SJSA1 (cell line): ENCODE data around the gene ROMO1. TPM values are rescaled to one million over a fixed set of nuclear protein-coding genes. Genes with fewer than 3 reads are reported as not detected.
A peak's percentile ranks its signal among the peaks of the same experiment; 100 is the strongest.
"Not testable (repeated sequence)": the region's sequence is repeated elsewhere in the genome, so short reads cannot be mapped to it uniquely, and the experiment has no call there.

Experiments
- DNase-seq, 2 experiments: peaks; one replicate each; pipeline ENCODE4 v3.0.0-alpha.2; 2015 to 2020; ENCODE audit warnings: low spot score in 2 of 2, low read depth in 1 of 2
- H3K27ac ChIP-seq: fragments of 250-450 bp; sonication (Bioruptor Pico); 2 replicates; pipeline ENCODE4 v1.5.1; 2020; ENCODE audit warnings: mild to moderate bottlenecking, moderate library complexity
- H3K27me3 ChIP-seq: fragments of 250-450 bp; sonication (Bioruptor Pico); replicated peaks from 2 replicates; pipeline ENCODE4 v1.5.1; 2020; ENCODE audit warnings: mild to moderate bottlenecking, moderate library complexity
- H3K36me3 ChIP-seq: fragments of 250-450 bp; sonication (Bioruptor Pico); 2 replicates; pipeline ENCODE4 v1.5.1; 2020; ENCODE audit warnings: mild to moderate bottlenecking
- H3K4me1 ChIP-seq: fragments of 250-450 bp; sonication (Bioruptor Pico); replicated peaks from 2 replicates; pipeline ENCODE4 v1.6.1; 2021; ENCODE audit warnings: mild to moderate bottlenecking
- H3K4me3 ChIP-seq: fragments of 250-450 bp; sonication (Bioruptor Pico); 2 replicates; pipeline ENCODE4 v1.5.1; 2020; ENCODE audit warnings: mild to moderate bottlenecking
- H3K9me3 ChIP-seq: fragments of 250-450 bp; sonication (Bioruptor Pico); replicated peaks from 2 replicates; pipeline ENCODE4 v1.5.1; 2020; ENCODE audit warnings: mild to moderate bottlenecking
- total RNA-seq: library from RNA; depleted of rRNA; stranded (reverse); fragments of >200 nt; shearing (Covaris generic); gene quantifications from 2 replicates; pipeline ENCODE4 v1.2.3, GENCODE V29; 2014

The ROMO1 gene
- total RNA-seq, 1 experiment from 2014 or later: 288 TPM

DNA sequence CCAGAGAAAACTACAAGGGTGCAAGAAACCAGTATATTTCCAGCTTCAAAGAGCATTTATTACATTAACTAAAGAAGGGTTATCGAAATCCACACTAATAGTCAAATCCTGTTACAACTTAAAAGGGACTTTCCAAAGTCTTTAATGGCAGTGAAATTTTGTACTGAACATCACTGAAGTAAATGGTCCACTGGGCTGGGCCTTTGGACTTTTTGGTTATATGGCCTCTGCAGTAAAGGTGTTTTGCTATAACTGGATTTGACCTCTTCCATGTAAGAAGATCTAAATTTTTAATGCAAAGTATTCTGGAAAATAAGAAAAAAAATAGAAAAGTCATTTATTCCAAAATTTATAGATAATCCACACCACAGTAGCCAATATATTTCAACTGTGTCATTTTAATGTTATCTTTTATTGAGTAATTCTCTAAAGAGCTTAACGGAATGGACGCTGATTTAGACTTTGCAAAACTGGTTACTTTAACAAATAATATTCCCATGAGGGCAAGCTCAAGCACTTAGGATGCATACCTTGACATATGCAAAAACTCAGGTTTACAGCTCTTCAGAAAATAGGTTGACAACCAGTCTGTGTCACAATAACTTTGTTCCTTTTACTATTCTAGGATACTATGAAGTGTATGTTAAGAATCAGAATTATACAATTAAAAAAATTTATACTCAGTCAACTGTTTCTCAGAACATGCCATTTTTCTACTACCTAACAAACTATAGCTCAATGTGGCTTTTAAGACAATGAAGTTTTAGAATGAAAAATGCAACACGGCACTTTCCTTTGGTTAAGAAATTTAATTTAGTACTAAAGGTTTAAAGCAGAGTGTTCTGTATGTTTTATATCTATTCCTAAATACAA lies 35.8 kb downstream of the ROMO1 start:
- H3K4me1 ChIP-seq: no peaks in the 10 kb centered on the region
- no peaks in the 10 kb centered on the region for H3K9me3 ChIP-seq
- H3K27ac ChIP-seq: no peak overlapping the region
- H3K36me3 ChIP-seq: peaks cover 100% of the 10 kb centered on the region
- H3K27me3 ChIP-seq: no peaks in the 10 kb centered on the region
- H3K4me3 ChIP-seq: no peak overlapping the region
- no peak for DNase-seq

DNA sequence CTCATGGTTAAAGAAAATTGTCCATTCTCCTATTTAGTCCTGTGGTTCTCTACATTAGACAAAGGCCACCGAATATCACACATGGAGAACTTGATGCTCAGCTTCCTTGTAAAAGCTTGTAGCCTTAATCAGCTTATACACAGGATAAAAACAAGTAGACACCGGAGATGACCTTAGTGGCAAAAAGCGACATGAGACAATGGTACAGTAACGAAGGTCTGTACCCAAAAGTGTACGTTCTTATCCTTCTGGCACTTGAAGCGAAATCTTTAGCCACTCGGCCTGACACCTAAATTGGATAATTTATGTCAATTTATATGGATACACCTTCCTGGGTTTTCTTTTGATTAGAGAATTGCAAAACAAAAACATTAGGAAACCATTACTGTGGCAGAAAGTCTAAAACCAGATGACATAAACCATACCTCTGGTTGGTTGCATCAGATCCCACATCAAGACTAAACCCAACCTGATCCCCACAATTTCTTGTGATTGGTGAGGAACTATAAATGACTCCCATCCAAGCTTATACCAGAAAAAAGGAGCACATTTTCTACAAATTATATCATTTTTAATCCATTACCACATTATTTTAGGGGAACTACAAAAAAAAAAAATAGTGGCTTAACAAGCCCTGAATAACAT lies 36.7 kb downstream of the ROMO1 start:
- no peak for DNase-seq
- Histone ChIP-seq H3K9me3 (no peaks in the 10 kb centered on the region), H3K4me3 (no peak overlapping the region), H3K27ac (no peak overlapping the region), H3K4me1 (peaks cover 5% of the 10 kb centered on the region; the same call in 1 of the 2 replicates), H3K36me3 (peaks cover 100% of the 10 kb centered on the region), H3K27me3 (no peaks in the 10 kb centered on the region)

DNA sequence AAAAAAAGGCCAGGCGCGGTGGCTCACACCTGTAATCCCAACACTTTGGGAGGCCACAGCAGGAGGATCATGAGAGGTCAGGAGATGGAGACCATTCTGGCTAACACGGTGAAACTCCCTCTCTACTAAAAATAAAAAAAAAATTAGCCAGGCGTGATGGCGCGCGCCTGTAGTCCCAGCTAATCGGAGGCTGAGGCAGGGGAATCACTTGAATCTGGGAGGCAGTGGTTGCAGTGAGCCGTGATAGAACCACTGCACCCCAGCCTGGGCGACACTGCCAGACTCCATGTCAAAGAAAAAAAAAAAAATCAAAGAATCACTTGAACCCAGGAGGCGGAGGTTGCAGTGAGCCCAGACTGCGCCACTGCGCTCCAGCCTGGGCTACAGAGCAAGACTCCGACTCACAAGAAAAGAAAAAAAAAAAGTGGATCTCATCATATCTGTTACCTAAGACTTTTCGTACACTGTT lies 38.7 kb downstream of the ROMO1 start:
- no peak for DNase-seq
- Histone ChIP-seq H3K4me3 (no peak overlapping the region), H3K36me3 (peaks cover 91% of the 10 kb centered on the region), H3K4me1 (peaks cover 5% of the 10 kb centered on the region; the same call in 1 of the 2 replicates), H3K27ac (no peak overlapping the region), H3K27me3 (no peaks in the 10 kb centered on the region), H3K9me3 (no peaks in the 10 kb centered on the region)

DNA sequence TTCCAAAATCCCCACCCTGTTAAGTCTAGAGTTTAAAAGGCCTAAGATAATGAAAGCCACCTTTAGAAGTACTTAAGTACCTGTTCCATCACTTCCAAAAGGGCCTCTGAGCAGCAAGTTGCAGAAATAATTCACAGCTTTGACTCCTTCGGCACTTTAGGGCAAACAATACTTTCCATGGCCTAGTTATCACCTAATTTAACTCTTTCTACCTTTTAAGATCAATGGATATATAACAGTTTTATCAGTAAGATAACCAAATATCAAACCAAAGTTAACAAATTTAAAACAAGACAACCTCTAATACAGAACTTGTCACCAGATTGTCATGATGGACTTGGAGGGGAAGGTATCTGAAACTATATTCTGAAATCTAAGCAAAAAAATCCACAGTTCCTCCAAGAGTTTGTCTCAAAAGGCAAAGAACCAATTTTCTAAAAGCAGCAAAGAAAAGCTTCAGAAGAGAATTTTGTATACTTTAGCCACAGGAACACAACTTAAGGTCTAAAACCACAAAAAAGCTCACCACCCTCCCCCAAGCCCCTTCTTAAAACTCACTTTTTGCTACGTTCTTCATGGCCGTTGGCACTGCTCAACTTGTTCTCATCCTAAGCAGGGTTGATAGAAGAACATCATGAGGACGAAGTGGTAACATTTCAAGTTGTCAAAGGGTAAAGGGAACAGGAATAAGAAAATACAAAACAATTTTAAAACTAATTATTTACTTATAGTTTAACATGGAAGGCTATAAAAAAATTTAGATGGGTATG lies 39.4 kb downstream of the ROMO1 start:
- Histone ChIP-seq H3K27me3 (no peaks in the 10 kb centered on the region), H3K4me1 (peaks cover 12% of the 10 kb centered on the region), H3K4me3 (no peak overlapping the region), H3K36me3 (peaks cover 84% of the 10 kb centered on the region), H3K9me3 (no peaks in the 10 kb centered on the region), H3K27ac (no peak overlapping the region)
- no peak for DNase-seq

DNA sequence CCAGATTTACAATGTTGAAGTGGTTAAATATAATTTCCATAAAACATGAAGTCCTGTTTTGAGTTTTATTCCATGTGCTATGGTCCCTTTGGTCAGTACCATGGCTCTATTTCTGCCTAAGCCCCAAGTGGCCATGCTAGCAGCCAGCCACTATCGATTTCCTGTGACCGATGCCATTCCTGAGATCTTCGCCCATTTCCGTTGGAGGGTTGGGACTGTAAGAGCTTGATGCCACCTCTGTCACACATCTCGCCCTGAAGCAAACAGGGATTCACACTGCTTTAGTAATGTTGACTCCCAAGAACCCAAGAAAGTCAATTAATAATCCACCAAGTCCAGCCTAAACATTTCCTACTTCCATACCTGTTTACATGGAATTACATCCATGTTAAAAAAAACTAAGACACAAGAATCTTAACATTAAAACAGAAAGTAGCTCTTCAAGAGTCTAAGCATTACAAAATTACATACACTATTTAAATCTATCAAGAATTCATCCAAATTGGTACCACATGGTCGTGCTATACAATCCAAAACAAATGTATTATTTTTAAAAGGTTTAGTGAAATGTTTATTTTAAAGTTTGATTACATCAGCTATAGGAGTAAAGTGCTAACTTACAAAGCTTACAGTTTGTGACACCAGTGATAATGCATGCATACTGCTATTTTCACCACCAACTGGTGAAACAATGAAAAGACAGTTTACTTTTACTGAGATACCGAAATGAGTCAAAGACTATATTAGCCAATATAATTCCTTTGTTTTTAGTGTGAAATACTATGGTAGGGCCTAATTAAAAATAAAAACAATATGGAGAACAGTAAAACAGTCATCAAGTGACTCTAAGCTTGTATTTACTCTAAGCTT lies 40.3 kb downstream of the ROMO1 start:
- H3K27ac ChIP-seq: no peak overlapping the region
- no peak overlapping the region for H3K4me3 ChIP-seq
- H3K36me3 ChIP-seq: peaks cover 75% of the 10 kb centered on the region

DNA sequence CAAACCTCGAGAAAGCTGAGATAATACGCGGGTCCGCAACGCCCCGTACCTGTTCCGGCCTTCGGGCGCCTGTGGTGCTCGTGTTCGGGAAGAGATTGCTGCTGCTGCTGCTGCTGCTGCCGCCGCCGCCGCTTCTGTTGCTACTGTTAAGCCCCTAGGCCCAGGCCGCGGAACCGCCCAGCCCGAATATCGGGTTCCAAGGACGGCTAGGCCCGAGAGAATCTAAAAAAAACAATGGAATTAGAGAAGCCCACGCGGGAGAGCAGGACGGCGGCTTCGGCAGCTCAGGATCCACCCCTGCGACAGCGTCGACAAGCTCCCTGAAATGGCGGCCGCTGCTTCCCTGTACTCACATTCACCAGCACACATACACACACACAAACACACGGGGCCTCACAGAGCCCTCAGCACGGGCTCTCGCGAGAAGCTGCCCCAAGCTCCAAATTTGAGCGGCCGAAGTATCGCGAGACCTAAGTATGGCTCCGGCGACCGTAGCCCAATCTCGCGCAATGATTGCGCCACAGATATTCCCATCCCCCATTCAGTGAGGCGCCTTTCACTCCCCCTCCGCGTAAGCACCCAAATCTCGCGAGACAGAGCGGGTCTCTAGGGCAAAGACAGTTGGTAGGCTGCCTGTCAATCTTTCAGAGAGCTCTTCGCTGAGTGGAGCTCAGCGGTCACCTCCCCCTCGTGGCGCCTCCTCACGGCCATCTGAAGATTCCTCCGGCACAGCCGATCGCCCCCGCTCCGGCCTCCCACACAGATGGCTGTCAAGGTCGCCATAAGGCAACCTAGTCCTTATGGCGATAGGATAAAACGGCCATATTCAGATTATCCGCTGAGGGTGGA lies 42.9 kb downstream of the ROMO1 start, which contains the start of gene RBM39:
TSS of gene RBM39 (minus strand) at position 369 of the 849 bp plus-strand sequence. CDS start 1,386 bp downstream, outside the sequence.
- Histone ChIP-seq H3K27me3 (no peaks in the 10 kb centered on the region), H3K36me3 (peaks cover 49% of the 10 kb centered on the region), H3K4me3 (peak within 1 kb of the TSS; percentile 78), H3K4me1 (peaks cover 12% of the 10 kb centered on the region), H3K27ac (peak within 1 kb of the TSS; percentile 99), H3K9me3 (no peaks in the 10 kb centered on the region)
- DNase-seq: peak; percentile 100

More for the DNA sequence above, 40.3 kb downstream of the ROMO1 start:
- H3K4me1 ChIP-seq: peaks cover 12% of the 10 kb centered on the region
- DNase-seq: no peak
- H3K27me3 ChIP-seq: no peaks in the 10 kb centered on the region
- H3K9me3 ChIP-seq: no peaks in the 10 kb centered on the region

DNA sequence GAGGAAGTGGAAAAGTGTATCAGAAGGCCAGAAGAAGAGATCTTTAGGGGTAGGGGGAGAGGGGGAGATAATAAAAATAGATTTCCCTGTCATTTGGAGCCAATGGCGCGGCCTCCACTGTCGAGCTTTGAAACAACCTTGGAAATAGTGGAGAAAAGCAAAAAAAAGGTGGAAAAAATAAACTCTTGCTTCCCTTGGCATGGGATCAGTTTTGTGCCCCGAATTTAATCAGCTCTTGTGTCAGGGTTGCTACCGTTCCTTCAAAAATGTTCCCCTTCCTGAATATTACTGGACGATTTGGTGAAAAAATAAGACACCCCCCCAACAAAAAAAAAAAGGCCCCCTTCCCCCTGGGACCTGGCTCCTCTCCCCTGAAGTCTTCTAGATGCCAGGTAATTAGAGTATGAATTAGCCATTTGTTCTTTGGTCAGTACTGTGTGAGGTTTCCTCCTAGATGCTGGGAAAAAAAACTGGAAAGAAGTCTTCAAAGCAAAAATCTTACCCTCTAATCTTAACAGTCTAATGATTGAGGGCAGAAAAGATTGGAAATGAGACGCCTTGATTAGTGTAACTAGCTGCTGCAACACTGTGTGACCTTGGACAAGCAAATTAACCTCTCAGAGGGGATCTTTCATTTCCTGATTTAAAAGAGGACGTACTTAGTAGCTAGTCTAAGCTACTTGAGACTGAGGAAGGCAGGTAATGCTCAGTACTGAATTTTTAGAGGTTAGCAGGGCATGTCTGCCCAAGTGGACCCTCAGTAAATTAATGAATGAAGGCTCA lies 43.7 kb downstream of the ROMO1 start:
- Histone ChIP-seq H3K27ac (peak overlapping the region; percentile 88), H3K4me3 (peak overlapping the region; percentile 78), H3K9me3 (no peaks in the 10 kb centered on the region), H3K36me3 (peaks cover 41% of the 10 kb centered on the region), H3K27me3 (no peaks in the 10 kb centered on the region), H3K4me1 (peaks cover 12% of the 10 kb centered on the region)
- peak in 1 of 2 experiments; percentile 42 for DNase-seq

DNA sequence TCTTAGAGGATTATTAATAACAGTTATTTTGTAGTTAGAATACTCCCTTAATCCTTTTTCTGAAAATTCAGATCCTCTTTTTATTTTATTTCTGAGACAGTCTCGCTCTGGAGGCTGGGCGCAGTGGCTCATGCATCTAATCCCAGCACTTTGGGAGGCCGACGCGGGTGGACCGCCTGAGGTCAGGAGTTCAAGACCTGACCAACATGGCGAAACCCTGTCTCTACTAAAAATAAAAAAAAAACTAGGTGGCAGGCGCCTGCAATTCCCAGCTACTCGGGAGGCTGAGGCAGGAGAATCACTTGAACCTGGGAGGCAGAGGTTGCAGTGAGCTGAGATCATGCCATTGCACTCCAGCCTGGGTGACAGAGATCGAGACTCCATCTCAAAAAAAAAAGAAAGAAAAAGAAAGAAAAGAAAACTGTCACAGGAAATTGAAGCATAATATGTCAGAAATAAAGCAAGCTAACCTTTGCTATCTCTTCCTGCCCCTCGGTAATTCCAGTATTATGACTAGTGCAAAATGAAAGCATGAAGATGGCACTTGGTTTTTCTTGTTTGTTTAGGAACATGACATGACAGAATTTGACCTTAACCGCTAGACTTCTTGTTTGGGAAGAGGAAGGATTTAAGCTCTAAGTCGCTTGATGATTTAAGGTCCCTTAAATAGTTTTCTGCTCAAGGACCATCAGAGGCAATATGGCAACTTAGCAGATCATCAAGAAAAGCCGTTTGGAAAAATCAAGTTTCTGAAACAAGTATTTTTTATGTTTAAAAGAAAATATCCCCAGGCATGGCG lies 44.7 kb downstream of the ROMO1 start:
- H3K27ac ChIP-seq: 0 out of 2 replicates have a peak overlapping the region, but pooled peaks have one; percentile 10
- peaks cover 31% of the 10 kb centered on the region for H3K36me3 ChIP-seq
- peaks cover 12% of the 10 kb centered on the region for H3K4me1 ChIP-seq
- no peaks in the 10 kb centered on the region for H3K9me3 ChIP-seq
- H3K27me3 ChIP-seq: no peaks in the 10 kb centered on the region
- H3K4me3 ChIP-seq: no peak overlapping the region
- no peak for DNase-seq

DNA sequence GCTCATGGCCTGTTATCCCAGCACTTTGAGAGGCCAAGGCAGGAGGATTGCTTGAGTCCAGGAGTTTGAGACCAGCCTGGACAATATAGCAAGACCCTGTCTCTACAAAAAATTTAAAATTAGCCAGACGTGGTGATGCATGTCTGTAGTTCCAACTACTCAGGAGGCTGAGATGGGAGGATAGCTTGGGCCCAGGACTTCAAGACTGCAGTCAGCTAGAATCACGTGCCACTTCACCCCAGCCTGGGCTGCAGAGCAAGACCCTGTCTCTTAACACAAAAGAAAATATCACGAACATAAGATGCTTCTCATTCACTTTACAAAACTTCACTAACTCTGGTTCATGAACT lies 45.3 kb downstream of the ROMO1 start:
- H3K9me3 ChIP-seq, H3K27ac ChIP-seq, H3K27me3 ChIP-seq, H3K4me3 ChIP-seq, DNase-seq: not testable (repeated sequence)
- Histone ChIP-seq H3K4me1 (peaks cover 12% of the 10 kb centered on the region), H3K36me3 (peaks cover 26% of the 10 kb centered on the region)
